ENCODE measurements around the gene DNAJA2. TPM values are rescaled to one million over a fixed set of nuclear protein-coding genes. Genes with fewer than 3 reads are reported as not detected.

The DNAJA2 gene
- total and polyA plus RNA-seq, 2 of the 4 experiments (the other 2 are of a cell fraction): 18.6 to 53.9 TPM

DNA sequence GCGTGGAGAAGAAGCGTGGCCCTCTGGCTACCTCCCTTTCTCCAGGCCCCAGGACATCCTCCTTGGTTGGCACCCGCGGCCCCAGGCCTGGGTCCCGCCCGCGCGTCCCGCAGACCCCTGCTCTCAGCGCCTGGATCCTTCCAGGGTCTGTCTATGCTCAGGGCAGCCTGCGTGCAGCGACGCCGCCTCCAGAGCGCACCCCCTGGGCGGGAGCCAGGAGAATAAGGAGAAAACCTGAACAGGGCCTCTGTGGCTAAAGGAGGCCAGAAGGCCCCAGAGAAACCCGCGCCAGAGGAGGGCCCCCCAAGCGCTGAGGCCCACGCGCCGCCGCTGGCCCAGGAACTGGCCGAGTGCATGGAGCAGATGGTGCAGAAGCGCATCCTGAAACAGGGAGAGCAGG lies 40.4 kb upstream of the DNAJA2 start:
- Histone ChIP-seq H2AK9ac (replicated peaks; ENCODE audit: low read depth, low read length, poor library complexity) (no peak overlapping the region), H3K9ac (ENCODE audit: low read depth, low read length) (no peak overlapping the region), H3K36me3 (ENCODE audit: control insufficient read depth, insufficient read depth, low read length) (no peaks in the 10 kb centered on the region), H3K18ac (ENCODE audit: low read depth, low read length) (no peak overlapping the region), H3K4ac (ENCODE audit: low read depth, low read length) (no peak overlapping the region), H2AFZ (replicated peaks; ENCODE audit: low read length, poor library complexity) (no peak overlapping the region), H3K9me3 (ENCODE audit: control insufficient read depth, insufficient read depth, low read length) (no peaks in the 10 kb centered on the region), H2BK120ac (ENCODE audit: low read depth, low read length) (no peak overlapping the region), H2BK15ac (ENCODE audit: low read depth, low read length) (no peak overlapping the region), H2BK5ac (ENCODE audit: low read depth, low read length, poor library complexity, severe bottlenecking) (no peak overlapping the region), H4K20me1 (ENCODE audit: insufficient read depth, low read length) (no peaks in the 10 kb centered on the region), H3K56ac (ENCODE audit: extremely low read depth, insufficient read depth, low read length) (no peak overlapping the region), H3K4me1 (ENCODE audit: control insufficient read depth, insufficient read depth, low read length) (no peaks in the 10 kb centered on the region), H3K4me3 (ENCODE audit: insufficient read depth, low read depth, low read length) (no peak overlapping the region), H3K4me2 (ENCODE audit: low read depth, low read length) (no peak overlapping the region), H3K14ac (replicated peaks; ENCODE audit: low read depth, low read length) (no peak overlapping the region), H3K27me3 (ENCODE audit: control insufficient read depth, insufficient read depth, low read length) (peaks cover 4% of the 10 kb centered on the region), H3K79me1 (ENCODE audit: low read depth in 1 of 2, low read length in 2 of 2) (no peaks in the 10 kb centered on the region), H3K9me1 (ENCODE audit: insufficient read depth, low read length) (no peaks in the 10 kb centered on the region), H3K23ac (ENCODE audit: low read depth, low read length) (no peak overlapping the region), H4K8ac (ENCODE audit: low read depth in 2 of 2, low read length in 2 of 2) (no peak overlapping the region), H4K91ac (ENCODE audit: insufficient read depth, low read depth, low read length) (no peak overlapping the region), H2AK5ac (ENCODE audit: low read depth, low read length) (no peak overlapping the region), H3K27ac (ENCODE audit: insufficient read depth, low read length) (no peak overlapping the region), H2BK20ac (ENCODE audit: low read depth, low read length) (no peak overlapping the region), H4K5ac (ENCODE audit: low read depth, low read length) (no peak overlapping the region)
- TF ChIP-seq POLR2A (IDR thresholded peaks at IDR 0.05; ENCODE audit: low read depth, low read length) (no peak), SMC3 (IDR thresholded peaks at IDR 0.05; ENCODE audit: low read depth, low read length) (no peak)
- no peak for DNase-seq
- ChIA-PET POLR2A (ENCODE audit: unreplicated experiment) (no interaction called here), CTCF (no interaction called here)
- no peak for ATAC-seq (ENCODE audit: low read depth)
- in situ Hi-C loops (cut with MboI; ENCODE audit: low sequenced_read_pairs): no loop called here
- no TSS peak for BruUV-seq (replicated peaks)
- 74% methylated on average over 11 of the region's 25 CpGs; no CpG with 5 or more reads in 1 of the 2 experiments for WGBS, 2 experiments (ENCODE audit: extremely low coverage in 2 of 2, insufficient read length in 1 of 2)
- intact Hi-C loops (cut with micrococcal nuclease): no loop called here
- dilution Hi-C loops (cut with HindIII; ENCODE audit: low sequenced_read_pairs, unreplicated experiment): no loop called here
